Measurements from ENCODE around the gene IKZF2.
A peak's percentile ranks its signal among the peaks of the same experiment; 100 is the strongest.

The IKZF2 gene

GRCh38 chr2:213166109-213166508 is 14.7 kb upstream of the IKZF2 start:
- DNase-seq = no peak
- TF ChIP-seq GATA1 (IDR thresholded peaks at IDR 0.05; ENCODE audit: low read depth, low read length) (no peak), POLR2A (IDR thresholded peaks at IDR 0.05; ENCODE audit: low read length) (no peak)

DNA sequence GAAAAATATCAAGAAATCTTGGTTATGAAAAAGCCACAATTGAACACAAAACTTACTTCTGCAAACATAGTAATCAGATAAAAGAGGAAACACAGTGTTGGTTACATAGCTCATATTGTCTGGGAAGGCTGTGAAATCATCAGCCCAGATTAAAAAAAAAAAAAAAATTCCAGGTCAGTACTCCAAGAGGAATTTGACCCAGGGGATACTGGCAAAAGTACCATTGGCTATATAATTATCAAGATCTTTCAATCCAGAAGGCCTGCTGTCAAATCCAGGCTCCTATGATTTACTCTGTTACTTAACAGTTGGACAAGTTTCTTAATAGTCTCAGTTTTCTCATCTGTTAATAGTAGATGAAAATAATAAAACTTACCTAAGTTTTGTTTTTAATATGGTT is 12.9 kb upstream of the IKZF2 start:
- TF ChIP-seq POLR2A (IDR thresholded peaks at IDR 0.05; ENCODE audit: low read length) (no peak), GATA1 (IDR thresholded peaks at IDR 0.05; ENCODE audit: low read depth, low read length) (no peak)

DNA sequence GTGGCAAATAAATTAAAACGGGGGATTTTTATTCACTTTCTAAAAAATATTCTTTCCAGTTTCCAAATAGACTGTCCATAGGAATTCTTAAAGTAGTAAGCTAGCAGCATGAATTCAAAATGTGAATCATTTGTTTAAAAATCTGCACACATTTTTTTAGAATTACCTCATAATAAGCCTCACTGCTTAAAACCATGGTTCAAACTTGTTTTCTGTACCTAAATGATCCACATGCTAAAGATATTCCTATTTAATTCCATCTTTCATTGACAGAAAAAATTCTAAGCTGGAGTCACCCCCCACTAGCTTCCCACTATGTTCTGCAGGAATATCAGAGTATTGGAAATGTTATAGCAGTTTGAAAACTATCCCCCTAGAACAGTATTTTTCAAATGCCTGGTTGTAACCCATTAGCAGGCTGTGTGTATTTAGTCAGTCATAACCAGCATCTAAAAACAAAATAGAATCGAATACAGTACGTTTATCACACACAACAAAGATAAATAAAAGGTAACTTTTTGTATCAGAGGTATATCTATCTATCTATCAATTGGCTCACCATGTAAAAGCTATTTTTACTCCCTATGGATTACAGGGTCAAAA is 11.2 kb upstream of the IKZF2 start:
- no peak for DNase-seq
- TF ChIP-seq POLR2A (IDR thresholded peaks at IDR 0.05; ENCODE audit: low read length) (no peak), GATA1 (IDR thresholded peaks at IDR 0.05; ENCODE audit: low read depth, low read length) (no peak)

More for the DNA sequence above, 12.9 kb upstream of the IKZF2 start:
- DNase-seq = no peak

- no peak for DNase-seq
- TF ChIP-seq POLR2A (IDR thresholded peaks at IDR 0.05; ENCODE audit: low read length) (no peak), GATA1 (IDR thresholded peaks at IDR 0.05; ENCODE audit: low read depth, low read length) (no peak)
These were observed 10.5 kb upstream of the IKZF2 start for GRCh38 chr2:213161759-213162515.

DNA sequence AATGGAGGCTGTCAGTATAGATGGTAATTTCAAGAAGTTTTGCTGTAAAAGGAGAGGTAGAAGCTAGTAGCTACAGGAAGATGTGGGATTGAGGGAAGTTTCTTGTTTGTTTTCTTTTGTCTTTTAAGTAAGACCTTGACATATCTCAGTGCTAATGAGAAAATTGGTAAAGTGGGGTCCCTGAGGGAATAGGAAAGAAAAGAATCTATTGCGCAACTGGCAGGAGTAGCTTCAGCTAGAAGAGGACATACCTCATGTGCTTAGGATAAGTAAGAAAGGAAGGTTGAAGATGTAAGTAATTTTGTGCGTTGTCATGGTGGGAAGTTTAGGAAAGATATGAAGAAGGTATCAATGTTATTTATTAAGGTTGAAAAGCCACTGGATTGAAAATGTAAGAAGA is 8.4 kb upstream of the IKZF2 start:
- no peak for DNase-seq
- TF ChIP-seq GATA1 (IDR thresholded peaks at IDR 0.05; ENCODE audit: low read depth, low read length) (no peak), POLR2A (IDR thresholded peaks at IDR 0.05; ENCODE audit: low read length) (no peak)

- TF ChIP-seq GATA1 (IDR thresholded peaks at IDR 0.05; ENCODE audit: low read depth, low read length) (no peak), POLR2A (IDR thresholded peaks at IDR 0.05; ENCODE audit: low read length) (no peak)
These were observed 5.8 kb upstream of the IKZF2 start for GRCh38 chr2:213157242-213157641.

GRCh38 chr2:213156717-213157116 is 5.3 kb upstream of the IKZF2 start:
- no peak for DNase-seq
- no peak for TF ChIP-seq POLR2A (IDR thresholded peaks at IDR 0.05; ENCODE audit: low read length)
- TF ChIP-seq GATA1 (IDR thresholded peaks at IDR 0.05; ENCODE audit: low read depth, low read length) = no peak

More at GRCh38 chr2:213157242-213157641, 5.8 kb upstream of the IKZF2 start:
- no peak for DNase-seq

GRCh38 chr2:213152888-213153287 is 1.5 kb upstream of the IKZF2 start:
- TF ChIP-seq POLR2A (IDR thresholded peaks at IDR 0.05; ENCODE audit: low read length) (no peak), GATA1 (IDR thresholded peaks at IDR 0.05; ENCODE audit: low read depth, low read length) (no peak)
- DNase-seq = no peak

- TF ChIP-seq POLR2A (IDR thresholded peaks at IDR 0.05; ENCODE audit: low read length) (no peak), GATA1 (IDR thresholded peaks at IDR 0.05; ENCODE audit: low read depth, low read length) (no peak)
- peak; percentile 56 for DNase-seq
These were observed 818 bp upstream of the IKZF2 start for GRCh38 chr2:213152065-213152794.

DNA sequence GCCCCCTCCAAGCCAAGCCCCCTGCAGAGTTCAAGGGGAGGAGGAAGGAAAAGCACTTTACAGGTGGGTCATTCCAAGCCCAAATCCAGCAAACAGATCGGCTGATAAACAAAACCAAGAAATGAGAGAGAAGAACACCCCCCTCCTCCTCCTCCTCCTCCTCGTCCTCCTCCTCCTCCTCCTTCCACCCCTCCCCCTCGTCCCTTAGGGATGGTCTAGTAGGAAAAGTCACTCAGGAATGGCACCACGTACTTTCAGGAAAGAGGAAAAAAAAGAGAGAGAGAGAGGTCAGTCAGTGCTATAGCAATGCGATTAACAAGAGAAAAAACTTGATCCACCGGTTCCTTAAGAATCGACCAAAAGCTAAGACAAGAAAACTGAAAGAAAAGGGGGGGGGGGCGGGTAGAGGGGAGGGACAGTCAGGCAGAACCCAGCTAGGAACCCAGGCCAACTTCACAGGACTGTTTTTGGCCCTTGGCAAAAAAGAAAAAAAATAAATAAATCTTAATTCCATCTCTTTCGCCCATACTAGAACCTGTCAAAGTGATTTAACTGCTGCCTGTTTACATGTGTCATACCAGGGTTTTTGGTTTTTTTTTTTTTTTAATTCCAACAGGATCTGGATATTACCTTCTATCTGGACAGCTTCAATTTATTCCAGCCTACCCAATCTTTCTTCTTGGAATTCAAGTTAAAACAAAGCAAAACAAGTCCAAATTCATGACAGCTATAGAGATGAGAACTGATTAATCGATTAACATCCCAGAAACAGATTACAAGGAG is 906 bp downstream of the IKZF2 start:
- TF ChIP-seq POLR2A (IDR thresholded peaks at IDR 0.05; ENCODE audit: low read length) (no peak), GATA1 (IDR thresholded peaks at IDR 0.05; ENCODE audit: low read depth, low read length) (no peak)
- DNase-seq = no peak

GRCh38 chr2:213149949-213150314 is 1.5 kb downstream of the IKZF2 start:
- TF ChIP-seq GATA1 (IDR thresholded peaks at IDR 0.05; ENCODE audit: low read depth, low read length) (no peak), POLR2A (IDR thresholded peaks at IDR 0.05; ENCODE audit: low read length) (no peak)
- DNase-seq = no peak

DNA sequence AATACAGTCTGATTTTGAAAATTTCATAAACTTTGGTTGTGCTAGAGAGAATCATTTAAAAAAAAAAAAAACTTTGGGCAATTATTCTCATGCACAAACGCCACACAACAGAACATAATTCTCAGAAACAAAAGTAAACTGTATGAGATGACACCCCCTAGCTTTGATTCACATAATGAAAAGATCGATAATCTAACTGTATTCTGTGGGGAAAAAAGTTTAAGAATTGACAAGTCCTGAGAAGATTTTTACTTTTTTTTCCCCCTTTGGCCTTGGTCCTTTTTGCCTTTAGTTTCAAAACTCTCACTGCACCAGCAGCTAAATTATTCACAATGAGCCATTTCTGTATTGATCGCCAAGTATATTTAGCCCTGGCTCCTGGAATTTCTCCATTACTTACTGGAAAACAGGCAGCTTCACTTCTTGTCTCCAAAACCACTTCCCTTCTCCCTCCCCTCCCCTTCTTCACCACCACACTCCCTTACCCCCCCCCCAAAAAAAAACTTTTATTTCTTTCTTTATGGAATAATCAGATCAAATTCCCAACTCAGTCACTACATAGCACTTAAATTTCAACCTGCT is 2.0 kb downstream of the IKZF2 start:
- TF ChIP-seq GATA1 (IDR thresholded peaks at IDR 0.05; ENCODE audit: low read depth, low read length) = no peak
- no peak for TF ChIP-seq POLR2A (IDR thresholded peaks at IDR 0.05; ENCODE audit: low read length)
- DNase-seq = no peak

DNA sequence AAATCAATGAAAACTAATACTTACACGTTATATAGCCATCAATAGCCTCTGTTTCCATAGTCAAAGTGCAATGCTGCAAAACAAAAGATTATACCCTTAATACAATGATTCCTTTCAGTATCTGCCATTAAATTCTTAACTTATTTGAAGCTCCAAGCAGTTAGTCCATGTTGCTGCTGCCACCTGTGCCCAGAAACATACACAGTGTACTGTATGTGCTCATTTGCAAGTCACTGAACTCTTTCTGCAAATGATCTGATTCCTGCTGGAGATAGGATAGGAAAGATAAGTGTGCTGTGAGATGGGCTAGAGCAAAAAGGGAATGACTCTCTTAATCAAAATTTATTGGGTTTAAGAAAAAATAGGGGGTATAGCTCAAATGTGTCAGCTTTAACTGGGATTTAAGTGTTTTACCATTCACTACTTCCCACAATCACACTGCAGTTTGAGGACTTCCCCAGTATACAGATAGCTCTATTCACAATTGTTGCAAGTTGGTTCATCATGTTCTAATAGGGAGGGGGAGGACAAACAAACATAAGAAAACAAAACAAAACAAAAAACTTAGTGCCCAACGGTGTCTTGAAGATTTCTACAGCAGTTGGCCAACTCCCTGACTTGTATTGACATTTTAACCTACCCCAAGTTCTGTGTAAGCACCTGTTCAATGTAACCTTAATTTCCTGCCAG is 2.7 kb downstream of the IKZF2 start:
- DNase-seq = no peak
- no peak for TF ChIP-seq GATA1 (IDR thresholded peaks at IDR 0.05; ENCODE audit: low read depth, low read length)
- TF ChIP-seq POLR2A (IDR thresholded peaks at IDR 0.05; ENCODE audit: low read length) = no peak

Measured in erythroblast (primary cell).